ENCODE data around the gene TTN.

Gene TTN

DNA sequence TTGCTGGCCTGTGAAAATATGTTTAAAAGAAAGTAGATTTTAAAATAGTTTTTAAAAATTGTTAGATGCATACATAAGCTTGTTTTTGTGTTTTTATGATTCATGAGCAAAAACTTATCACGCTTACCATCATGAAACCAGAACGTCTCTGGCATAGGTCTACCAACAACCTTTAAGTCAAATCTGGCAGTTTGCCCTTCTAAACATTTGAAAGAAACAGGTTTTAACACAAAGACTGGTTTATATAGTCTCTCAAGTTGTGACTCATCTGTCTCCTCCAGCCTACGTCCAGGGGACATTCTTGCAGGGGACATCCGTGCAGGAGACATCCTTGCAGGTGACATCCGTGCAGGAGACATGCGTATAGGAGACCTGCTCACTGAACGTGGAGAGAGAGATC is 29.6 kb downstream of the TTN start:
- 80% methylated on average over 7 of the region's 7 CpGs for WGBS
- Histone ChIP-seq H3K4me1 (ENCODE audit: insufficient read depth, low read length) (no peaks in the 10 kb centered on the region), H3K27ac (ENCODE audit: low read depth, low read length) (no peak overlapping the region), H3K9me3 (ENCODE audit: insufficient read depth, low read depth, low read length) (no peaks in the 10 kb centered on the region), H3K9ac (ENCODE audit: low read depth, low read length) (no peak overlapping the region), H3K27me3 (ENCODE audit: insufficient read depth, low read length) (no peaks in the 10 kb centered on the region), H3K36me3 (ENCODE audit: insufficient read depth, low read length) (no peaks in the 10 kb centered on the region; the same call in 1 of the 2 replicates), H3K4me3 (ENCODE audit: low read length) (no peak overlapping the region)

DNA sequence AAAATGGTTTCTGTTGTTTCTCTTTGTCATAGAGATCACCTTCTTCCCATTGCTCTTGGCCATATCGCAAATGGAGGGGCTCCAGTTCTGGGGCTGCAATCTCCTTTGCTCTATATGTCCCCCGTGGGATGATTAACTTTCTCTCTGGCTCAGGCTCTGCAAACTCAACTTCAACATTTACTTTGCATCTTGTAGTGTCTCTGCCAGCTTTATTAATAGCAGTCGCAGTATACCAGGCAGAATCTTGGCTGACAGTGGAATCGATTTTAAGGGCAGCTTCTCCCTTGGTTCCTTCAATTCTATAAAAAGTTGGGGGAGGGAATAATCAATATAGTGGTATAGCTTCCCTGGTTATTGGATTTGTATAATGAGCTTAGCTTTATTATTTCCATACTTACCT is 30.5 kb downstream of the TTN start:
- Histone ChIP-seq H3K9me3 (ENCODE audit: insufficient read depth, low read depth, low read length) (no peaks in the 10 kb centered on the region), H3K4me1 (ENCODE audit: insufficient read depth, low read length) (no peaks in the 10 kb centered on the region), H3K27ac (ENCODE audit: low read depth, low read length) (no peak overlapping the region), H3K9ac (ENCODE audit: low read depth, low read length) (no peak overlapping the region), H3K27me3 (ENCODE audit: insufficient read depth, low read length) (no peaks in the 10 kb centered on the region), H3K4me3 (ENCODE audit: low read length) (no peak overlapping the region), H3K36me3 (ENCODE audit: insufficient read depth, low read length) (no peaks in the 10 kb centered on the region; the same call in 1 of the 2 replicates)
- 96% methylated on average over 4 of the region's 4 CpGs for WGBS

DNA sequence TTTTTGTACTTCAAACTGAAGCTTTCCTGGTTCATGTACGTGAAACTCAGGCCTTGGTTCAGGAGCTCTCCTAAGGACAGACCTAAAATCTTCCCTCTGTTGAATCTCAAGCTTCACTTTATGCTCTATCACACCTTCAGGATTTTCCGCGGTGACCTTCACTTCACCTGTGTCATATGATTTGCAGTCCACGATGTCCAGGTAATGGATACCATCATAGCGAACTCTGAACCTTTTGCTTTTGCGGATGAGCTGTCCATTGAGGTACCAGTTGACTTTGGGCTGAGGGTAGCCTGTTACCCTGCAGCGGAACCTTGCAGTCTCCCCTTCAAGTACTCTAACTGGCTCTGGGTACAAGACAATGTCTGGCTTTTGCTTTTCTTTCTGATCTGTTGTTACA is 31.2 kb downstream of the TTN start:
- Histone ChIP-seq H3K36me3 (ENCODE audit: insufficient read depth, low read length) (no peaks in the 10 kb centered on the region; the same call in 1 of the 2 replicates), H3K27me3 (ENCODE audit: insufficient read depth, low read length) (no peaks in the 10 kb centered on the region), H3K9me3 (ENCODE audit: insufficient read depth, low read depth, low read length) (no peaks in the 10 kb centered on the region), H3K4me1 (ENCODE audit: insufficient read depth, low read length) (no peaks in the 10 kb centered on the region), H3K27ac (ENCODE audit: low read depth, low read length) (no peak overlapping the region), H3K9ac (ENCODE audit: low read depth, low read length) (no peak overlapping the region), H3K4me3 (ENCODE audit: low read length) (no peak overlapping the region)
- WGBS = 95% methylated on average over 7 of the region's 7 CpGs

DNA sequence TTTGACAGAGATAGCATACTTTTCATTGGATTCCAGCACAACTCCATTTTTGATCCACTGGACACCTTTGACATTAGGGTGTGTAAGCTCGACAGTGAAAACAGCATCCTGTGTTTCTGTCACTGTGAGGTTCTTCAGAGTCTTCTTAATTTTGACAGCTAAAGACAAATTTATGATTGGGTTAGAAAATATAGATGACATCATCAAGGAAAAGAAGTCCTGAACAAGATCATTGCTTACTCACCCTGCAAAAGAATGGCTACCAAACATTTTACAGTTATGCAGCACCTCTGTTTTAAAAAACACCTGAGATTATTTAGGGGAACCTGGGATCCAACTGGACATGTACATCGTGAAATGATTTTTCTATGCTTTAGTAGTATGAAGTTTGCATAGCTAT is 36.7 kb downstream of the TTN start:
- H3K36me3 ChIP-seq (ENCODE audit: insufficient read depth, low read length) = no peaks in the 10 kb centered on the region; the same call in 1 of the 2 replicates
- 92% methylated on average over 2 of the region's 2 CpGs for whole genome bisulfite sequencing
- no peaks in the 10 kb centered on the region for H3K27me3 ChIP-seq (ENCODE audit: insufficient read depth, low read length)
- H3K27ac ChIP-seq (ENCODE audit: low read depth, low read length) = no peak overlapping the region
- H3K4me3 ChIP-seq (ENCODE audit: low read length) = no peak overlapping the region
- H3K9me3 ChIP-seq (ENCODE audit: insufficient read depth, low read depth, low read length) = no peaks in the 10 kb centered on the region
- H3K9ac ChIP-seq (ENCODE audit: low read depth, low read length) = no peak overlapping the region
- H3K4me1 ChIP-seq (ENCODE audit: insufficient read depth, low read length) = no peaks in the 10 kb centered on the region

DNA sequence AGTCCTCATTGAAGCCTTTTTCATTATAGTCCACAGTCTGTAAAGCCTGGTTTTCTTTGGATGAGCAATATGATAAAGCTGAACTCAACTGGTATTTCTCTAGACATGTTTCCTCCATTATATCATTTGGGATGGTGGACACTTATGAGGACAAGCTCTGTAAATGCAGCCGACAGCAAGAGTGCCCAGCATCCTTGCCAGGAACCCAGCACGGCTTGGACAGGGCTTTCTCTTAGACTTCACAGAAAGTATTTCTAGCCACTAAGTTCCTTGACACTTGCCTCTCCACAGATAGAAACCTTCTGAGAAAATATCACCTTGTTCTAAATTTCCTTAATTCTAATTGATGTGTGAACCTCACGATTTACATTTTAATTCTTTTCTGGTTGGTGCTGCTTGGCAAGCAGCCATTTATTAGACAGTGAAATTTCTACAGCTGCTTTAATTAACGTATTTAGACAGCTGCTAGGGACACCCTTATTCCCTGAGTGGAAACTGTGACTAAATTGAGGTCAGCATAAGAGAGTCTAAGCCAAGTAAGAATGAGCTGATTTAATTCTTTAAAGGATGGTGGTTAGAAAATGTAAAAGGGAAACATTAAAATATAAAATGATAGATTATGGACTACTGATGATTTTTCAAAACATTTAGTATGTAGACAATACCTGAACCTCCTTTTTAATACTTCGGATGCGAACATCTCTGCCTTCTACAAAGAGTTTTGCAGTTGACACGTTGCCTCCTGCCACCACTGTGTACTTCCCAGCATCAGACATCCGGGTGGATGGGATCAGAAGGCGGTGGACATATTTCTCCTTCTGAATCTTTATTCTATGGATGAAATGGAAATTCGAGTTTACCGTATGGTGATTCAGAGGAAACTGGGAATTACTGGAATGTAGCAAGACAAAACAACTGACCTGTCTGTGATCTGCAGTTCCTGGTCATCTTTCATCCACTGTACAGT is 39.8 kb downstream of the TTN start:
- H3K27me3 ChIP-seq (ENCODE audit: insufficient read depth, low read length) = no peaks in the 10 kb centered on the region
- H3K36me3 ChIP-seq (ENCODE audit: insufficient read depth, low read length) = no peaks in the 10 kb centered on the region; the same call in 1 of the 2 replicates
- H3K27ac ChIP-seq (ENCODE audit: low read depth, low read length) = no peak overlapping the region
- no peak overlapping the region for H3K9ac ChIP-seq (ENCODE audit: low read depth, low read length)
- no peaks in the 10 kb centered on the region for H3K9me3 ChIP-seq (ENCODE audit: insufficient read depth, low read depth, low read length)
- no peak overlapping the region for H3K4me3 ChIP-seq (ENCODE audit: low read length)
- H3K4me1 ChIP-seq (ENCODE audit: insufficient read depth, low read length) = no peaks in the 10 kb centered on the region
- 93% methylated on average over 11 of the region's 11 CpGs for WGBS

DNA sequence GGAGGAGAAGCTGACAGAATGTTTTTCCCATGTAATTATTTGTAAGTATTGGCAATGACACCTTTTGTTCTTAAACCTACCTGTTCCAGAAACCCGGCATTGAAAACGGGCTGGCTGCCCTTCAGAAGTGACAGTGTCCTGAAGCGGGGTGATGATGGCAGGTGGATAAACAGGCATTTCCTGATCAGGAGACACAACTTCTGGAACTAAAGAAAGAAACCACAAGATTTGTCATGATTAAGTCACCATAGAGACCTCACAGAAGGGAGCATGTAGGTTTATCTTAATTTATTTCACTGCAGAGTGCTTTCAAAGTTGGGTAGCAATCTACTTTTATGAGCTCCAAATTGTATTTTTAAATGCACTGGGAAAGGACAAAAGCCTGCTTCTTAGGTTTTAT is 43.1 kb downstream of the TTN start:
- no peaks in the 10 kb centered on the region for H3K27me3 ChIP-seq (ENCODE audit: insufficient read depth, low read length)
- no peak overlapping the region for H3K9ac ChIP-seq (ENCODE audit: low read depth, low read length)
- WGBS = 91% methylated on average over 3 of the region's 3 CpGs
- no peaks in the 10 kb centered on the region; the same call in 1 of the 2 replicates for H3K36me3 ChIP-seq (ENCODE audit: insufficient read depth, low read length)
- no peaks in the 10 kb centered on the region for H3K4me1 ChIP-seq (ENCODE audit: insufficient read depth, low read length)
- H3K27ac ChIP-seq (ENCODE audit: low read depth, low read length) = no peak overlapping the region
- no peaks in the 10 kb centered on the region for H3K9me3 ChIP-seq (ENCODE audit: insufficient read depth, low read depth, low read length)
- H3K4me3 ChIP-seq (ENCODE audit: low read length) = no peak overlapping the region

GRCh38 chr2:178761759-178762371 is 45.4 kb downstream of the TTN start:
- H3K9me3 ChIP-seq (ENCODE audit: insufficient read depth, low read depth, low read length) = no peaks in the 10 kb centered on the region
- H3K27ac ChIP-seq (ENCODE audit: low read depth, low read length) = no peak overlapping the region
- no peaks in the 10 kb centered on the region for H3K4me1 ChIP-seq (ENCODE audit: insufficient read depth, low read length)
- no peaks in the 10 kb centered on the region for H3K27me3 ChIP-seq (ENCODE audit: insufficient read depth, low read length)
- WGBS = 6% methylated on average over 2 of the region's 2 CpGs
- H3K9ac ChIP-seq (ENCODE audit: low read depth, low read length) = no peak overlapping the region
- H3K36me3 ChIP-seq (ENCODE audit: insufficient read depth, low read length) = no peaks in the 10 kb centered on the region
- H3K4me3 ChIP-seq (ENCODE audit: low read length) = no peak overlapping the region

DNA sequence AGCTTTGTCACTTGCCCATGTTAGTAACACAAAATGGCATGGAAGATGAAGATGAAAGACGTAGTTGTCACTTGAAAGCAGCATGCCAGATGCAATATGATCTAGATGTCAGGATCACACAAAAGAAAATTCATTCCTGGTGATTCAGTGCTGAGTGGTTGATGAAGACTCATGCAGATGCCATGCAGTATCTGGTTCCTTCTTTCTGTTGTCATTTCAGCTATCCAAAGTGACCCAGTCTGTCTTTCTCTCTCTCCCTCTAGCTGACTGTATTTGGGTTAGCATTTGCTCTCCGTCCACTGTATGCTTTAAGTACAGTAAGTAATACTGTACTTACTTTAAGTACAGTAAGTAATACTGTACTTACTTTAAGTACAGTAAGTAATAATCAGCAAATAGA is 50.4 kb downstream of the TTN start:
- no peaks in the 10 kb centered on the region for H3K27me3 ChIP-seq (ENCODE audit: insufficient read depth, low read length)
- no peaks in the 10 kb centered on the region for H3K4me1 ChIP-seq (ENCODE audit: insufficient read depth, low read length)
- 93% methylated on average over 1 of the region's 2 CpGs for WGBS
- H3K27ac ChIP-seq (ENCODE audit: low read depth, low read length) = no peak overlapping the region
- no peaks in the 10 kb centered on the region for H3K36me3 ChIP-seq (ENCODE audit: insufficient read depth, low read length)
- H3K9me3 ChIP-seq (ENCODE audit: insufficient read depth, low read depth, low read length) = no peaks in the 10 kb centered on the region
- no peak overlapping the region for H3K4me3 ChIP-seq (ENCODE audit: low read length)
- H3K9ac ChIP-seq (ENCODE audit: low read depth, low read length) = no peak overlapping the region

DNA sequence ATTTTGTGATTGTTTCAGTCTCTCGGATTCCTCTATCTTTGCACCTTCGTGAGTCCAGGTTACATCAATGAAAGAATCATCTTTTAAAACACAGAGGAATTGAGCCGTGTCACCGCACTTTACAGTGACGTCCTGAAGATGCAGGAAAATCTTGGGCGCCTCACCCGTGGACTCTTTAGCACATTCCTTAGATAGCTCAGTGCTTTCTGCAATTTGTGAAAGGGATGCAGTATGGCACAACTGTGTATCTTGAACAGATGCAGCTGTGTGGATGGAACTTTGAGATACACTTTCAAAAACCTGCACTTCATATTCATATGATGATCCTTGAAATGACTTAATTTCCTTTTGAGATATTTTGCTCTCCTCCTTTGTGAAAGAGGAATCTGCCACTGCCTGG is 50.9 kb downstream of the TTN start:
- Histone ChIP-seq H3K27ac (ENCODE audit: low read depth, low read length) (no peak overlapping the region), H3K27me3 (ENCODE audit: insufficient read depth, low read length) (no peaks in the 10 kb centered on the region), H3K9ac (ENCODE audit: low read depth, low read length) (no peak overlapping the region), H3K9me3 (ENCODE audit: insufficient read depth, low read depth, low read length) (no peaks in the 10 kb centered on the region), H3K4me3 (ENCODE audit: low read length) (no peak overlapping the region), H3K36me3 (ENCODE audit: insufficient read depth, low read length) (no peaks in the 10 kb centered on the region), H3K4me1 (ENCODE audit: insufficient read depth, low read length) (no peaks in the 10 kb centered on the region)
- 93% methylated on average over 7 of the region's 7 CpGs for WGBS

DNA sequence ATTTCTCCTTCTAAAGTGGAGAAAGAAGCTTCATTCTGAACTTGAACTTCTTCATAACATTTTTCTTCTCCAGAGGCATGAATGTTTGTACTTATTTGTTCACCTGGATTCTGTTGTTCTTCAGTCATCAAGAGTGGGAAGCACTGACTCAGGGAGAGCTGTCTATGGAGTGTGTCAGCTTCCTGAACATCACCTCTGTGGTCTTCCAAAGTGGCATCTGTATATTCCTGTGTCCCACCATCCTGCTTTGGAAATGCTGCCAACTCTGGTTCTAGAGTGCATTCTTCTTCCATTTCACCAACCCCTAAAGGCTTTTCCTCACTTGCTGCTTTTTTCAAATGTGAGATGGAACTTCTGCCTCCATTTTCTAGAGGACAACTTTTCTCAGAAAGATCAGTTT is 59.5 kb downstream of the TTN start:
- H3K9me3 ChIP-seq (ENCODE audit: insufficient read depth, low read depth, low read length) = no peaks in the 10 kb centered on the region
- no peak overlapping the region for H3K9ac ChIP-seq (ENCODE audit: low read depth, low read length)
- no peak overlapping the region for H3K4me3 ChIP-seq (ENCODE audit: low read length)
- no peaks in the 10 kb centered on the region for H3K27me3 ChIP-seq (ENCODE audit: insufficient read depth, low read length)
- no peaks in the 10 kb centered on the region for H3K36me3 ChIP-seq (ENCODE audit: insufficient read depth, low read length)
- H3K4me1 ChIP-seq (ENCODE audit: insufficient read depth, low read length) = no peaks in the 10 kb centered on the region
- no peak overlapping the region for H3K27ac ChIP-seq (ENCODE audit: low read depth, low read length)

GRCh38 chr2:178734518-178734917 is 72.7 kb downstream of the TTN start:
- Histone ChIP-seq H3K27ac (ENCODE audit: low read depth, low read length) (no peak overlapping the region), H3K4me1 (ENCODE audit: insufficient read depth, low read length) (no peaks in the 10 kb centered on the region), H3K4me3 (ENCODE audit: low read length) (no peak overlapping the region), H3K27me3 (ENCODE audit: insufficient read depth, low read length) (no peaks in the 10 kb centered on the region), H3K9me3 (ENCODE audit: insufficient read depth, low read depth, low read length) (no peaks in the 10 kb centered on the region), H3K36me3 (ENCODE audit: insufficient read depth, low read length) (no peaks in the 10 kb centered on the region; the same call in 1 of the 2 replicates), H3K9ac (ENCODE audit: low read depth, low read length) (no peak overlapping the region)
- WGBS = 98% methylated on average over 4 of the region's 4 CpGs

Measured in HUES64 (cell line).